HG03457 (cell line): ENCODE results near the gene POLR2I.

Source experiments
- ATAC-seq: cut with Tn5 transposase; IDR thresholded peaks from one replicate; pipeline ENCODE4 v1.9.1; 2021; ENCODE audit warnings: moderate number of reproducible peaks; ENCODE audit not compliant: unreplicated experiment

POLR2I gene

GRCh38 chr19:36064826-36065225 is 49.8 kb downstream of the POLR2I start:
- no peak for ATAC-seq
